Subcutaneous adipose tissue (tissue), 4 donors: Measurements from ENCODE around the gene TMF1. TPM values are rescaled to one million over a fixed set of nuclear protein-coding genes. Genes with fewer than 3 reads are reported as not detected.

Experiments
- small RNA-seq: library from RNA; depleted of rRNA; stranded (forward); fragments of <200 nt; gene quantifications from one replicate; pipeline ENCODE3, GENCODE V24; 2016
- total RNA-seq, 4 donors: library from RNA; depleted of rRNA; stranded (reverse); fragments of >200 nt; gene quantifications; one replicate each; pipeline ENCODE4 v1.1.0, GENCODE V29; 2016
- TF ChIP-seq, protein P1 (sequence below): fragments of 450-650 bp; IDR thresholded peaks from one replicate; pipeline ENCODE4 v1.5.1; 2016; ENCODE audit warnings: low read depth, mild to moderate bottlenecking, control low read depth, antibody characterized with exemption, moderate library complexity

TMF1 gene
- total RNA-seq, 4 donors from 2014 or later = 28.8 to 39.8 (median 36.3) TPM

- TF ChIP-seq, protein P1, sequence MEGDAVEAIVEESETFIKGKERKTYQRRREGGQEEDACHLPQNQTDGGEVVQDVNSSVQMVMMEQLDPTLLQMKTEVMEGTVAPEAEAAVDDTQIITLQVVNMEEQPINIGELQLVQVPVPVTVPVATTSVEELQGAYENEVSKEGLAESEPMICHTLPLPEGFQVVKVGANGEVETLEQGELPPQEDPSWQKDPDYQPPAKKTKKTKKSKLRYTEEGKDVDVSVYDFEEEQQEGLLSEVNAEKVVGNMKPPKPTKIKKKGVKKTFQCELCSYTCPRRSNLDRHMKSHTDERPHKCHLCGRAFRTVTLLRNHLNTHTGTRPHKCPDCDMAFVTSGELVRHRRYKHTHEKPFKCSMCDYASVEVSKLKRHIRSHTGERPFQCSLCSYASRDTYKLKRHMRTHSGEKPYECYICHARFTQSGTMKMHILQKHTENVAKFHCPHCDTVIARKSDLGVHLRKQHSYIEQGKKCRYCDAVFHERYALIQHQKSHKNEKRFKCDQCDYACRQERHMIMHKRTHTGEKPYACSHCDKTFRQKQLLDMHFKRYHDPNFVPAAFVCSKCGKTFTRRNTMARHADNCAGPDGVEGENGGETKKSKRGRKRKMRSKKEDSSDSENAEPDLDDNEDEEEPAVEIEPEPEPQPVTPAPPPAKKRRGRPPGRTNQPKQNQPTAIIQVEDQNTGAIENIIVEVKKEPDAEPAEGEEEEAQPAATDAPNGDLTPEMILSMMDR = no peak
These were observed 79.7 kb downstream of the TMF1 start for GRCh38 chr3:68972358-68972979.

Small RNA genes lying within 50 kb of the gene (small RNA-seq; reads per million reads assigned to genes)
- gene MIR3136 = not detected

Other genes starting within 250 kb of the TMF1 start
- not detected for gene TAFA4, start 119.8 kb downstream of the TMF1 start, total RNA-seq
- gene EOGT, start 38.6 kb downstream of the TMF1 start, total RNA-seq = 10 to 100 TPM; 35.5 to 57.5 (median 41.5) TPM
- 10 to 100 TPM; 51.8 to 97.5 (median 53.1) TPM for gene UBA3, start 28.0 kb upstream of the TMF1 start, total RNA-seq
- gene ARL6IP5, start 32.6 kb upstream of the TMF1 start, total RNA-seq = 100 to 1,000 TPM; 162 to 329 (median 264) TPM
- not detected for gene LMOD3, start 70.3 kb upstream of the TMF1 start, total RNA-seq